ENCODE measurements around the gene KRT222.

DNA sequence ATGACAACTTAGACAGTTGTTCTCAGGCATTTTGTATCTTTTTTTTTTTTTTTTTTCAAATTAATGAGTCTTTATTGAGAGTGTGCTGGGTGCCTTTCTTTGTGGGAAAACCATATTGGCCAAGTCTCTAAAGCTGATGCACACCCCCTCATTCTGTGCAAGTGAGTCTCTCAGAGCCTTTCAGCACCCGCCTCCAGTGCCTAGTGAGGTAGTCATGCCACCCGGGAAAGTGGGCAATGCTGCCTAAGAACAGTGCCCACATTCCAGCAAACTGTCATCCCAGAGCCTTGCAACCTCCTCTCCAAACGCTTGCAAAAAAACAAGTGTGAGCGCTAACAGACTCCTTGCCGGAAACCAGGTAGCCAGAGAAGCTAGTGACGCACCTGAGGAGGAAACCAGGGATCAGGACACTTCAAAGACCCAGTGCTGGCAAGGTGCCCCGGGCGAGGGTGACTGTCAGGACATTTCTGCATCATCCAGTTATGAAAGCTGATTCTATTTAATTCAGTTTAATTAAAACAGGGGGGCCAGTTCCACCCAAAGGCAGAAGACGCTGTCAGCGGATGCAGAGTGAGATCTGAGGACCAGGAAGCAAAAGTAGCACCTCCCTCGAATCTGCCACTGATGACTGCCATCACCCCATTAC, 52.3 kb downstream of the KRT222 start:
- TF ChIP-seq, protein P1, sequence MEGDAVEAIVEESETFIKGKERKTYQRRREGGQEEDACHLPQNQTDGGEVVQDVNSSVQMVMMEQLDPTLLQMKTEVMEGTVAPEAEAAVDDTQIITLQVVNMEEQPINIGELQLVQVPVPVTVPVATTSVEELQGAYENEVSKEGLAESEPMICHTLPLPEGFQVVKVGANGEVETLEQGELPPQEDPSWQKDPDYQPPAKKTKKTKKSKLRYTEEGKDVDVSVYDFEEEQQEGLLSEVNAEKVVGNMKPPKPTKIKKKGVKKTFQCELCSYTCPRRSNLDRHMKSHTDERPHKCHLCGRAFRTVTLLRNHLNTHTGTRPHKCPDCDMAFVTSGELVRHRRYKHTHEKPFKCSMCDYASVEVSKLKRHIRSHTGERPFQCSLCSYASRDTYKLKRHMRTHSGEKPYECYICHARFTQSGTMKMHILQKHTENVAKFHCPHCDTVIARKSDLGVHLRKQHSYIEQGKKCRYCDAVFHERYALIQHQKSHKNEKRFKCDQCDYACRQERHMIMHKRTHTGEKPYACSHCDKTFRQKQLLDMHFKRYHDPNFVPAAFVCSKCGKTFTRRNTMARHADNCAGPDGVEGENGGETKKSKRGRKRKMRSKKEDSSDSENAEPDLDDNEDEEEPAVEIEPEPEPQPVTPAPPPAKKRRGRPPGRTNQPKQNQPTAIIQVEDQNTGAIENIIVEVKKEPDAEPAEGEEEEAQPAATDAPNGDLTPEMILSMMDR (IDR thresholded peaks at IDR 0.05), result no peak
- no peak for TF ChIP-seq EP300 (IDR thresholded peaks at IDR 0.05)
- no peak for TF ChIP-seq POLR2A (IDR thresholded peaks at IDR 0.05)

Data from suprapubic skin (tissue), 3 donors.